Liver (tissue), 9 donors: ENCODE data around the gene SIL1. TPM values are rescaled to one million over a fixed set of nuclear protein-coding genes. Genes with fewer than 3 reads are reported as not detected.

ENCODE experiments used
- DNase-seq: peaks from one replicate; pipeline ENCODE4 v3.0.0-alpha.2; 2017; ENCODE audit warnings: low spot score
- H3K27ac ChIP-seq, 2 donors: one replicate each; pipeline ENCODE4 v1.7.0; 2013; ENCODE audit warnings: inconsistent platforms in 2 of 2, low read length in 2 of 2, control low read depth in 1 of 2, low read depth in 1 of 2, mild to moderate bottlenecking in 1 of 2
- H3K27me3 ChIP-seq, 4 donors: one replicate each; pipeline versions ENCODE4 v1.6.1 to v1.7.0; 2013; ENCODE audit warnings: low read length in 3 of 4, inconsistent platforms in 1 of 4, mild to moderate bottlenecking in 1 of 4, moderate library complexity in 1 of 4; ENCODE audit not compliant: control insufficient read depth in 4 of 4, insufficient read depth in 4 of 4
- H3K36me3 ChIP-seq, 4 donors: one replicate each; pipeline versions ENCODE4 v1.6.1 to v1.7.0; 2013; ENCODE audit warnings: low read length in 3 of 4, mild to moderate bottlenecking in 3 of 4, low read depth in 1 of 4, moderate library complexity in 1 of 4; ENCODE audit not compliant: control insufficient read depth in 4 of 4, insufficient read depth in 3 of 4
- H3K4me1 ChIP-seq, 4 donors: one replicate each; pipeline versions ENCODE4 v1.6.1 to v1.7.0; 2013; ENCODE audit warnings: low read length in 3 of 4, mild to moderate bottlenecking in 3 of 4, moderate library complexity in 1 of 4; ENCODE audit not compliant: control insufficient read depth in 4 of 4, insufficient read depth in 4 of 4
- H3K4me3 ChIP-seq, 3 donors: one replicate each; pipeline versions ENCODE4 v1.6.1 to v1.7.0; 2013; ENCODE audit warnings: low read length in 3 of 3, control low read depth in 1 of 3, low read depth in 1 of 3, mild to moderate bottlenecking in 1 of 3
- H3K9ac ChIP-seq, 2 donors: one replicate each; pipeline ENCODE4 v1.7.0; 2013; ENCODE audit warnings: low read length in 2 of 2, mild to moderate bottlenecking in 2 of 2, moderate library complexity in 2 of 2, control low read depth in 1 of 2, low read depth in 1 of 2
- H3K9me3 ChIP-seq, 4 donors: one replicate each; pipeline versions ENCODE4 v1.6.1 to v1.7.0; 2013; ENCODE audit warnings: low read length in 3 of 4; ENCODE audit not compliant: control insufficient read depth in 4 of 4
- EGR1 ChIP-seq, 2 donors: IDR thresholded peaks; 2 replicates each; pipeline ENCODE4 v1.6.1; 2016 to 2018; ENCODE audit warnings: antibody characterized with exemption in 2 of 2, low read depth in 2 of 2
- FOXA1 ChIP-seq: IDR thresholded peaks from 2 replicates; pipeline ENCODE4 v1.6.1; 2016; ENCODE audit warnings: antibody characterized with exemption
- FOXA2 ChIP-seq: IDR thresholded peaks from 2 replicates; pipeline ENCODE4 v1.6.1; 2016; ENCODE audit warnings: antibody characterized with exemption
- GABPA ChIP-seq, 2 donors: IDR thresholded peaks in 1 of 2; conservative IDR thresholded peaks in 1 of 2; 2 replicates each; pipeline ENCODE4 v1.6.1; 2016; ENCODE audit warnings: antibody characterized with exemption in 2 of 2, mild to moderate bottlenecking in 1 of 2, moderate library complexity in 1 of 2
- HNF4A ChIP-seq, 2 donors: conservative IDR thresholded peaks; 2 replicates each; pipeline ENCODE4 v1.6.1; 2016; ENCODE audit warnings: antibody characterized with exemption in 2 of 2, mild to moderate bottlenecking in 2 of 2
- HNF4G ChIP-seq: IDR thresholded peaks from 2 replicates; pipeline ENCODE4 v1.6.1; 2016; ENCODE audit warnings: antibody characterized with exemption
- JUND ChIP-seq, 2 donors: IDR thresholded peaks; 2 replicates each; pipeline ENCODE4 v1.6.1; 2016; ENCODE audit warnings: antibody characterized with exemption in 2 of 2
- NR2F2 ChIP-seq: IDR thresholded peaks from 2 replicates; pipeline ENCODE4 v1.6.1; 2016; ENCODE audit warnings: antibody characterized with exemption
- RAD21 ChIP-seq, 2 donors: IDR thresholded peaks; 2 replicates each; pipeline ENCODE4 v1.6.1; 2016; ENCODE audit warnings: antibody characterized with exemption in 2 of 2, mild to moderate bottlenecking in 2 of 2
- REST ChIP-seq: IDR thresholded peaks from 2 replicates; pipeline ENCODE4 v1.6.1; 2016; ENCODE audit warnings: antibody characterized with exemption, mild to moderate bottlenecking
- RXRA ChIP-seq, 2 donors: IDR thresholded peaks; 2 replicates each; pipeline ENCODE4 v1.6.1; 2017 to 2018; ENCODE audit warnings: antibody characterized with exemption in 2 of 2, mild to moderate bottlenecking in 1 of 2
- SP1 ChIP-seq: IDR thresholded peaks from 2 replicates; pipeline ENCODE4 v1.6.1; 2018; ENCODE audit warnings: antibody characterized with exemption, mild to moderate bottlenecking
- TAF1 ChIP-seq: conservative IDR thresholded peaks from 2 replicates; pipeline ENCODE4 v1.6.1; 2016; ENCODE audit warnings: antibody characterized with exemption, mild to moderate bottlenecking
- YY1 ChIP-seq: IDR thresholded peaks from 2 replicates; pipeline ENCODE4 v1.6.1; 2016; ENCODE audit warnings: antibody characterized with exemption, mild to moderate bottlenecking
- ZBTB33 ChIP-seq: IDR thresholded peaks from 2 replicates; pipeline ENCODE4 v1.6.1; 2016; ENCODE audit warnings: antibody characterized with exemption
- WGBS: extraction: QIAGEN DNeasy Blood & Tissue Kit; methylation state at CpG from one replicate; pipeline ENCODE4 v1.1.7; 2013; 5-methylcytosine and 5-hydroxymethylcytosine counted together
- polyA plus RNA-seq, 2 donors: library from polyadenylated mRNA; stranded (reverse) in 1 of 2; unstranded in 1 of 2; fragments of 200-250 nt in 1 of 2; fragments of >200 nt in 1 of 2; fragmentation: Nextera tagmentation in 1 of 2; extraction: Ambion mirVana in 1 of 2; gene quantifications; one replicate each; pipeline versions ENCODE4 v1.2.1 to v1.2.3, GENCODE V29; 2013 to 2015
- total RNA-seq, 2 donors: library from RNA; depleted of rRNA; stranded (reverse); fragments of >200 nt; gene quantifications; one replicate each; pipeline ENCODE4 v1.2.3, GENCODE V29; 2014
- donor health status: healthy.
- donor health status: healthy.
- donor health status: healthy.
- donor health status: healthy.
- donor health status: healthy.

Gene SIL1
- total and polyA plus RNA-seq, 4 donors, result 38.1 to 95.1 (median 76.2) TPM

GRCh38 chr5:138974227-138975063 lies 223.7 kb downstream of the SIL1 start (continued):
- TF ChIP-seq REST, result no peak
- no peak for TF ChIP-seq HNF4A (conservative IDR thresholded peaks at IDR 0.05)
- no peak for TF ChIP-seq EGR1 (IDR thresholded peaks at IDR 0.05; ENCODE audit: low read depth in 2 of 2)
- TF ChIP-seq SP1, result no peak

DNA sequence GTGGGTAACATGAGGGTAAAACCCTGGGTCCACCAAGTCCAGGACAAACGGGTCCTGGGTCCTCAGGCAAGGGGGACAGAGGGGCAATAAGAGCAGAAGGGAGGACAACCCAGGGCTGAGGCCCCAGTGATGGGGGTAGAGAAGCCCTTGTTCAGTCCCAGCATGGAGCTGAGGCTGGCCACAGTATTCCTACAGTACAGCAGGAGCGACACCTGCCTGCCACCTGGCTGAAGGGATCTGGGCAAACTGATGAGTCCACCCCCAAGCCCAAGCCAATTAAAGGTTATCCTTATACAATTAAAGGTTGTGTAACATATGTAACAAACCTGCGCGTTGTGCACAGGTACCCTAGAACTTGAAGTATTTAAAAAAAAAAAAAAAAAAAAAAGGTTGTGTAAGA lies 225.3 kb downstream of the SIL1 start:
- H3K4me1 ChIP-seq, result no peaks in the 10 kb centered on the region
- no peak for DNase-seq
- 96% methylated on average over 4 of the region's 4 CpGs for WGBS

DNA sequence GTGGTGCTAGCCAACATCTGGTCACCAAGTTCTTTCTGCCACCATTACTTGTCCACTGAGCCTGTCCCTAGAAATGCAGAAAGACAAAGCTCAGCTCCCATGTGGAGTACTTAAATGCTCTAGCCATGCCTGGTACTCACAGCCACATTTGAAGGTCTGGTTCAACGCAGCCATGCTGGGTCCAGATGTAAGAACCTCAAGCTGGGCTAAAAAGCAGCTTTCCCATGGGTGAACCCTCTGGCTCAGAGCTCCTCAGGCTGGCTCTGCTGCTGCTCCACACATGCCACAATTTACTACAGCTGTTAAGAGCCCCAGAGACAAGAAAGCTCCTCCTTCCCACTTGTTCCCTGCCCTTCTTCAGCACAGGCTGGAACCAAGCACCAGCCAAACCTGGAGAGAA lies 225.9 kb downstream of the SIL1 start:
- 100% methylated on average over 1 of the region's 1 CpG for WGBS
- Histone ChIP-seq H3K9ac (no peak overlapping the region), H3K4me1 (no peaks in the 10 kb centered on the region), H3K27me3 (no peaks in the 10 kb centered on the region), H3K27ac (no peak overlapping the region), H3K4me3 (no peak overlapping the region), H3K36me3 (no peaks in the 10 kb centered on the region), H3K9me3 (no peaks in the 10 kb centered on the region)
- DNase-seq, result no peak
- TF ChIP-seq HNF4A (conservative IDR thresholded peaks at IDR 0.05) (no peak), SP1 (no peak), FOXA1 (no peak), FOXA2 (no peak), GABPA (IDR thresholded peaks at IDR 0.05 in 1 of 2, conservative IDR thresholded peaks at IDR 0.05 in 1 of 2) (no peak), EGR1 (IDR thresholded peaks at IDR 0.05; ENCODE audit: low read depth in 2 of 2) (no peak), YY1 (no peak), RXRA (IDR thresholded peaks at IDR 0.05) (no peak)

More for the DNA sequence above, 225.3 kb downstream of the SIL1 start:
- H3K36me3 ChIP-seq, result no peaks in the 10 kb centered on the region
- H3K4me3 ChIP-seq, result no peak overlapping the region
- no peaks in the 10 kb centered on the region for H3K27me3 ChIP-seq
- H3K9me3 ChIP-seq, result no peaks in the 10 kb centered on the region
- H3K9ac ChIP-seq, result no peak overlapping the region
- no peak overlapping the region for H3K27ac ChIP-seq
- TF ChIP-seq HNF4G, result no peak

GRCh38 chr5:138969323-138970002 lies 228.7 kb downstream of the SIL1 start:
- no peak overlapping the region for H3K9ac ChIP-seq
- no peaks in the 10 kb centered on the region for H3K36me3 ChIP-seq
- no peaks in the 10 kb centered on the region for H3K4me1 ChIP-seq
- no peak overlapping the region for H3K4me3 ChIP-seq
- 87% methylated on average over 5 of the region's 5 CpGs for WGBS
- H3K27ac ChIP-seq, result no peak overlapping the region
- no peaks in the 10 kb centered on the region for H3K9me3 ChIP-seq
- H3K27me3 ChIP-seq, result no peaks in the 10 kb centered on the region
- no peak for DNase-seq
- TF ChIP-seq NR2F2 (no peak), RAD21 (IDR thresholded peaks at IDR 0.05) (no peak), GABPA (IDR thresholded peaks at IDR 0.05 in 1 of 2, conservative IDR thresholded peaks at IDR 0.05 in 1 of 2) (no peak), REST (no peak), YY1 (no peak), EGR1 (IDR thresholded peaks at IDR 0.05; ENCODE audit: low read depth in 2 of 2) (no peak), FOXA1 (no peak), RXRA (IDR thresholded peaks at IDR 0.05) (no peak), TAF1 (no peak), ZBTB33 (no peak), FOXA2 (no peak), JUND (IDR thresholded peaks at IDR 0.05) (no peak)
